HG02938 (cell line): ENCODE measurements around the gene SNAP29.
"Not testable (repeated sequence)": the region's sequence is repeated elsewhere in the genome, so short reads cannot be mapped to it uniquely, and the experiment has no call there.

ENCODE experiments used
- ATAC-seq: cut with Tn5 transposase; IDR thresholded peaks from one replicate; pipeline ENCODE4 v1.9.1; 2021; ENCODE audit warnings: mild to moderate bottlenecking, moderate library complexity; ENCODE audit not compliant: unreplicated experiment

Gene SNAP29

GRCh38 chr22:20834206-20834605 lies 24.6 kb upstream of the SNAP29 start:
- ATAC-seq, result no peak

GRCh38 chr22:20834725-20835124 lies 24.1 kb upstream of the SNAP29 start:
- no peak for ATAC-seq

GRCh38 chr22:20836987-20837823 lies 21.6 kb upstream of the SNAP29 start:
- no peak for ATAC-seq

GRCh38 chr22:20839354-20839753 lies 19.5 kb upstream of the SNAP29 start:
- not testable (repeated sequence) for ATAC-seq

GRCh38 chr22:20839837-20840645 lies 18.8 kb upstream of the SNAP29 start:
- no peak for ATAC-seq

GRCh38 chr22:20840646-20841371 lies 18.0 kb upstream of the SNAP29 start:
- no peak for ATAC-seq

- no peak for ATAC-seq
Observed at GRCh38 chr22:20843501-20843900, 15.3 kb upstream of the SNAP29 start.

GRCh38 chr22:20844055-20845037 lies 14.5 kb upstream of the SNAP29 start:
- ATAC-seq, result no peak

GRCh38 chr22:20847318-20847822 lies 11.4 kb upstream of the SNAP29 start:
- no peak for ATAC-seq

GRCh38 chr22:20852076-20852475 lies 6.7 kb upstream of the SNAP29 start:
- ATAC-seq, result no peak

- ATAC-seq, result no peak
Observed at GRCh38 chr22:20852503-20852902, 6.3 kb upstream of the SNAP29 start.

GRCh38 chr22:20853236-20853660 lies 5.6 kb upstream of the SNAP29 start:
- no peak for ATAC-seq

- no peak for ATAC-seq
Observed at GRCh38 chr22:20857247-20857643, 1.6 kb upstream of the SNAP29 start.

GRCh38 chr22:20857838-20858614 lies 781 bp upstream of the SNAP29 start:
- ATAC-seq, result peak; percentile 38

GRCh38 chr22:20859615-20860014 lies 808 bp downstream of the SNAP29 start:
- no peak for ATAC-seq

GRCh38 chr22:20862540-20862939 lies 3.7 kb downstream of the SNAP29 start:
- ATAC-seq, result no peak

- no peak for ATAC-seq
Observed at GRCh38 chr22:20863366-20863765, 4.6 kb downstream of the SNAP29 start.

- ATAC-seq, result no peak
Observed at GRCh38 chr22:20864186-20864908, 5.5 kb downstream of the SNAP29 start.

GRCh38 chr22:20865331-20865730 lies 6.5 kb downstream of the SNAP29 start:
- ATAC-seq, result no peak
